GM23338 (cell line): ENCODE measurements around the gene MMD. TPM values are rescaled to one million over a fixed set of nuclear protein-coding genes. Genes with fewer than 3 reads are reported as not detected.

Experiments used
- ATAC-seq: fragments of 200-7000 bp; cut with Tn5 transposase; 3 replicates; pipeline ENCODE4 v1.9.1; 2020
- DNase-seq: peaks from one replicate; pipeline ENCODE4 v3.0.0-alpha.2; 2015; ENCODE audit warnings: low spot score
- H2AFZ ChIP-seq: fragments of 200-600 bp; sonication (generic); 2 replicates; pipeline ENCODE4 v1.8.0; 2016; ENCODE audit warnings: antibody characterized with exemption, mild to moderate bottlenecking, moderate library complexity
- H3F3A ChIP-seq: fragments of 200-600 bp; sonication (generic); replicated peaks from 2 replicates; pipeline ENCODE4 v1.8.0; 2017; ENCODE audit warnings: antibody characterized with exemption, mixed run types, low read depth
- H3K27ac ChIP-seq: fragments of 200-600 bp; sonication (generic); 2 replicates; pipeline ENCODE4 v1.6.1; 2016; ENCODE audit warnings: low read depth
- H3K27me3 ChIP-seq: fragments of 200-600 bp; sonication (generic); 2 replicates; pipeline ENCODE4 v1.8.0; 2016; ENCODE audit warnings: mild to moderate bottlenecking, mixed run types, moderate library complexity; ENCODE audit not compliant: insufficient read depth
- H3K36me3 ChIP-seq: fragments of 200-600 bp; sonication (generic); 2 replicates; pipeline ENCODE4 v1.8.0; 2016; ENCODE audit warnings: mild to moderate bottlenecking; ENCODE audit not compliant: insufficient read depth
- H3K4me1 ChIP-seq: fragments of 200-600 bp; sonication (generic); 2 replicates; pipeline ENCODE4 v1.8.0; 2016; ENCODE audit warnings: mild to moderate bottlenecking, moderate library complexity; ENCODE audit not compliant: insufficient read depth
- H3K4me2 ChIP-seq: fragments of 200-600 bp; sonication (generic); 2 replicates; pipeline ENCODE4 v1.7.1; 2017; ENCODE audit warnings: mixed run types
- H3K4me3 ChIP-seq: fragments of 200-600 bp; sonication (generic); 2 replicates; pipeline ENCODE4 v1.6.1; 2016; ENCODE audit warnings: mixed run types
- H3K79me2 ChIP-seq: fragments of 200-600 bp; sonication (generic); replicated peaks from 2 replicates; pipeline ENCODE4 v1.8.0; 2017; ENCODE audit warnings: mild to moderate bottlenecking; ENCODE audit not compliant: insufficient read depth
- H3K9me2 ChIP-seq: fragments of 200-600 bp; sonication (generic); 2 replicates; pipeline ENCODE4 v1.8.0; 2017; ENCODE audit not compliant: insufficient read depth
- H4K20me1 ChIP-seq: fragments of 200-600 bp; sonication (generic); replicated peaks from 2 replicates; pipeline ENCODE4 v1.8.0; 2017; ENCODE audit warnings: mild to moderate bottlenecking; ENCODE audit not compliant: insufficient read depth
- H3K27ac Mint-ChIP-seq: 2 replicates; pipeline ENCODE4 v1.8.0; 2020; ENCODE audit warnings: inconsistent platforms, mild to moderate bottlenecking, moderate library complexity, mixed read lengths
- H3K27me3 Mint-ChIP-seq: 3 replicates; pipeline ENCODE4 v1.8.0; 2022; ENCODE audit warnings: low read depth, mild to moderate bottlenecking, moderate library complexity, mixed read lengths, inconsistent platforms; ENCODE audit not compliant: insufficient read depth, poor library complexity
- H3K36me3 Mint-ChIP-seq: 3 replicates; pipeline ENCODE4 v1.8.0; 2021; ENCODE audit warnings: low read depth, mild to moderate bottlenecking, inconsistent platforms, moderate library complexity, mixed read lengths
- H3K4me1 Mint-ChIP-seq: 3 replicates; pipeline ENCODE4 v1.8.0; 2020; ENCODE audit warnings: mild to moderate bottlenecking, inconsistent platforms, mixed read lengths
- H3K4me3 Mint-ChIP-seq: 3 replicates; pipeline ENCODE4 v1.8.0; 2021; ENCODE audit warnings: moderate library complexity, mild to moderate bottlenecking, inconsistent platforms, mixed read lengths
- H3K9me3 Mint-ChIP-seq: 3 replicates; pipeline ENCODE4 v1.8.0; 2020; ENCODE audit warnings: moderate library complexity, mild to moderate bottlenecking, inconsistent platforms, mixed read lengths
- CTCF ChIP-seq, 2 experiments: fragments of 200-600 bp in 1 of 2; sonication (generic) in 1 of 2; conservative IDR thresholded peaks; 2 replicates each; pipeline versions ENCODE4 v1.5.1 to v1.6.1; 2016 to 2017; ENCODE audit warnings: antibody characterized with exemption in 2 of 2, low read depth in 2 of 2, mild to moderate bottlenecking in 2 of 2, moderate library complexity in 1 of 2
- ETS1 ChIP-seq: IDR thresholded peaks from 2 replicates; pipeline ENCODE4 v1.6.1; 2016; ENCODE audit warnings: antibody characterized with exemption
- EZH2 ChIP-seq: fragments of 200-600 bp; sonication (generic); IDR thresholded peaks from one replicate; pipeline ENCODE4 v1.8.0; 2017; ENCODE audit warnings: antibody characterized with exemption, mild to moderate bottlenecking, low read depth; ENCODE audit not compliant: unreplicated experiment
- REST ChIP-seq: IDR thresholded peaks from one replicate; pipeline ENCODE4 v1.6.1; 2018; ENCODE audit warnings: antibody characterized with exemption; ENCODE audit not compliant: unreplicated experiment
- STAT1 ChIP-seq: IDR thresholded peaks from one replicate; pipeline ENCODE4 v1.6.1; 2016; ENCODE audit warnings: antibody characterized with exemption; ENCODE audit not compliant: unreplicated experiment
- ZNF114 ChIP-seq: fragments of 250-450 bp; sonication (Bioruptor Pico); IDR thresholded peaks from 2 replicates; pipeline ENCODE4 v1.5.0; 2020; ENCODE audit warnings: mild to moderate bottlenecking, moderate library complexity
- polyA plus RNA-seq: library from polyadenylated mRNA; unstranded; fragments of >200 nt; fragmentation: Nextera tagmentation; extraction: Ambion mirVana; gene quantifications from 2 replicates; pipeline ENCODE4 v1.2.1, GENCODE V29; 2016
- total RNA-seq: library from RNA; depleted of rRNA; stranded (reverse); fragments of >200 nt; shearing (Covaris generic); gene quantifications from 2 replicates; pipeline ENCODE4 v1.2.3, GENCODE V29; 2014

MMD gene
- total and polyA plus RNA-seq, 2 experiments from 2014 or later = 46.4 to 47.0 TPM

GRCh38 chr17:55394357-55395021 lies 27.1 kb downstream of the MMD start (continued):
- no peak for TF ChIP-seq REST
- TF ChIP-seq CTCF (conservative IDR thresholded peaks at IDR 0.05; ENCODE audit: low read depth in 2 of 2) = no peak
- TF ChIP-seq STAT1 = no peak
- TF ChIP-seq ZNF114 (CRISPR knock-in tag) = no peak

- DNase-seq (no peak), ATAC-seq (no peak)
- Histone ChIP-seq H3K27ac (no peak overlapping the region), H3K36me3 (peaks cover 10% of the 10 kb centered on the region), H3F3A (no peaks in the 10 kb centered on the region), H3K79me2 (no peaks in the 10 kb centered on the region), H3K9me2 (no peaks in the 10 kb centered on the region), H3K4me3 (no peak overlapping the region), H2AFZ (no peak overlapping the region), H3K27me3 (no peaks in the 10 kb centered on the region), H3K4me1 (no peaks in the 10 kb centered on the region), H4K20me1 (no peaks in the 10 kb centered on the region), H3K4me2 (no peak overlapping the region)
- H3K4me1 Mint-ChIP-seq = no peaks in the 10 kb centered on the region
- H3K4me3 Mint-ChIP-seq = no peak overlapping the region
- no peak for TF ChIP-seq ETS1
- no peak for TF ChIP-seq EZH2
- no peaks in the 10 kb centered on the region for H3K9me3 Mint-ChIP-seq
- no peak overlapping the region for H3K27ac Mint-ChIP-seq
- H3K36me3 Mint-ChIP-seq = peaks cover 16% of the 10 kb centered on the region
- H3K27me3 Mint-ChIP-seq = peaks cover 8% of the 10 kb centered on the region
These were observed 29.7 kb downstream of the MMD start for GRCh38 chr17:55391764-55392467.
